Skeletal muscle cell (primary cell): ENCODE results near the gene SSRP1.
"Not testable (repeated sequence)": the region's sequence is repeated elsewhere in the genome, so short reads cannot be mapped to it uniquely, and the experiment has no call there.

ENCODE experiments used
- DNase-seq: peaks from one replicate; pipeline ENCODE4 v3.0.0-alpha.2; 2010; ENCODE audit warnings: low read depth
- H3K4me3 ChIP-seq: 2 replicates; pipeline ENCODE4 v1.5.1; 2011; ENCODE audit warnings: low read depth, mild to moderate bottlenecking, control low read depth, low read length, moderate library complexity

Gene SSRP1

GRCh38 chr11:57306940-57307565 is 28.6 kb downstream of the SSRP1 start:
- no peak overlapping the region for H3K4me3 ChIP-seq

DNA sequence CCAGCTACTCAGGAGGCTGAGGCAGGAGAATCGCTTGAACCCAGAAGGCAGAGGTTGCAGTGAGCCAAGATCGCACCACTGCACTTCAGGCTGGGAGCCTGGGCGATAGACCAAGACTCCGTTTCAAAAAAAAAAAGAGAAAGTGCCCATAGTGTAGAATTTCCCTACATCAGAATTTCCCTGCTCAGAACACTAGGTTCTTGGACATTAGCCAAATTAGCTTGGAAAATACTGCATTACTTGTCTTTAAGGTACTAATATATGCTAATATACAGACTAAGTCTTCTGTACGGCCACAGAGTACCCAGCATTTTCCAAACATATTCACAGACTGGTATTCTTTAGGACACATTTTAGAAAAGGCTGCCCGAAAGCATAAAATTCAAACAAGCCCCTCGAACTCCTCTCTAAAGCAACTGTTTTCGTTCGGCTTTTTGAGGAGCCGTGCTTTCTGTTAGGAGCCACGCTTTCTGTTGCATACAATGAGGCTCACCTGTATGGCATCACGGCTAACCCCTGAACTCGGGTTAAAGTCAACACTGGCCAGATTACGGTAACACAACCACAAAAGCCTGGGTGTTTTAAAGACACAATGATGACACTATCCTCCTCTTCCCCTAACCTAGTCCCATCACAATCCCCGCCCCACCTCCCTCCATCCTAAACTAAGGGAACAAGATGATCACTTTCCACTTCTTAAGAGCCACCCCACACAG is 29.4 kb downstream of the SSRP1 start:
- H3K4me3 ChIP-seq: no peak overlapping the region
- no peak for DNase-seq

More at GRCh38 chr11:57306940-57307565, 28.6 kb downstream of the SSRP1 start:
- DNase-seq: no peak

GRCh38 chr11:57305523-57305922 is 30.2 kb downstream of the SSRP1 start:
- DNase-seq: no peak

DNA sequence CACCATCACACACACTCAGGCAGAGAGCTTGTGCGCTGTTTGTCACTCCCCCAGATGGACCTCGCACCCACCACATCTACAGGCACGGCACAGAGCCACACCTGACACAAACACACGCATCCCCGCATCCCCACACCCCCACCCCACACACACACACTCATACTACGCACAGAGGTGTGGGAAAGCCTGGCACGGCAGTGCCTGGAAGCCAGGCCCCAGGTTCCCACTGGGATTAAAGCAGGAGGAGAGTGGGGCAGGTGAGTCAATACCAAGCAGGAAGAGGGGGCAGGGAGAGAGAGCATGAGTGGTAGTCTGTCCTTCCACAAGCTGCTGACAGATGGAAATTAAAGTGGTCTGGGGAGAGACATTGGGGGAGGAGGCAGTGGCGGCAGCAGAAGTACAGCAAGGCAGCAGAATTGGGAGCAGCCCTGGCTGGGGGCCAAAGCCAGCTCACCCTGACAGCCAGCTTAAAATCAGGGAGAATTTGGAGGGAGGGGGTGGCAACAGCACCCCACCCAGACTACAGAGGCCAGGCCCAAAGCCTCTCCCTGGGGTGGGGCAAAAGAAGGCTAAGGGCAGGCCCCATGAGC is 31.6 kb downstream of the SSRP1 start:
- no peak for DNase-seq
- H3K4me3 ChIP-seq: no peak overlapping the region

More at GRCh38 chr11:57305523-57305922, 30.2 kb downstream of the SSRP1 start:
- H3K4me3 ChIP-seq: no peak overlapping the region

GRCh38 chr11:57303280-57303989 is 32.3 kb downstream of the SSRP1 start:
- no peak for DNase-seq
- no peak overlapping the region for H3K4me3 ChIP-seq

DNA sequence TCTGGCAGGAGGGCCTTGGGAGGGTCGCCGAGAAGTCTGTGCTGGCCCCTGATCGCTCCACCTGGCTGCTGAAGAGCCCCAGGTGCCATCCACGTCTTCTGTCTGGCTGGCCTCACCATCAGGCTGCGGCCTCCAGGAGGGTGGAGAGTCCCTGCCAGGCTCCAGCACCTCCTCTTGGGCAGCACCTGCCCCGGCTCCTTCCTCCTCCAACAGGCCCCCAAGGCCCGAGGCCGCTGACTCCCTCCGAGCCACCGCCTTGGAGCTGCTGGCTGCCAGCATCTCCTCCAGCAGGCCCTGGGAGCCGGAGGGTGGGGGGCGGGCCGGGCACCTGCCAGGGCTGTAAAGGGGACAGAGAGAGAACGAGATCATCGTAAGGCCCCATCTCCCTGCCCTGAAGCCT is 33.2 kb downstream of the SSRP1 start:
- H3K4me3 ChIP-seq: no peak overlapping the region
- no peak for DNase-seq

DNA sequence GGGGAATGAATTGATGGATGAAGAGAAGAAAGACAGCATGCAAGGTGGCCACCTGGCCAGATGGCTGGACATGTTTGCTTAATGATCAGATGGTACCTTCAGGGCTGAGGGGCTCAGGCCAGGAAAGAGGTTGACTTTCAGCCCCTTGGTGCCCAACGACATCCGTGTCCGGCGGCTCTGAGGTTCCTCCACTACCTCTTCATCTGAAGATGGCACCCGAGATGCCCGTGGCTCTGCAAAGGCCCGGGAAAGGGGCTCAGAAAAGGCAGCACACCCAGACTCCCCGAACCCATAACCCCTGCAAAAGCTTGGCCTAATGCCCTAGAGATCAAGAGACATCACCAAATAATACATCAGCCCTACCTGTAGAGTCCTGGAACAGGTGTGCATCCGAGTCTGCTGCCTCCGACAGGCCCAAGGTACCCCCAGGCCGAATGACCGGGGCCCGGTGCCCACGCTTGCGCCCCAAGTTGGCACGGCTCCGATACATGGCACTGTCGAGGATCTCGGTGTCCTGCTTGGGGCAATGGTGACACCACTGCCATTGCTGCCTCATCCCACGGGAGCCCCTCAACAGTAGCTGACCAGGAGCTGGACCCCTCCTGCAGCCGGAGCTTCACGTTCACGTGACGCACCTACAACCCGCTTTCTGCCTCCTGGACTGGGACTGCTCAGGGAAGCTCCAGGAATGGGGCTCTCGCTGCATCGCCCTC is 33.8 kb downstream of the SSRP1 start:
- DNase-seq: no peak

GRCh38 chr11:57300785-57301184 is 34.9 kb downstream of the SSRP1 start:
- DNase-seq: no peak
- H3K4me3 ChIP-seq: no peak overlapping the region

More for the DNA sequence above, 33.8 kb downstream of the SSRP1 start:
- no peak overlapping the region for H3K4me3 ChIP-seq

DNA sequence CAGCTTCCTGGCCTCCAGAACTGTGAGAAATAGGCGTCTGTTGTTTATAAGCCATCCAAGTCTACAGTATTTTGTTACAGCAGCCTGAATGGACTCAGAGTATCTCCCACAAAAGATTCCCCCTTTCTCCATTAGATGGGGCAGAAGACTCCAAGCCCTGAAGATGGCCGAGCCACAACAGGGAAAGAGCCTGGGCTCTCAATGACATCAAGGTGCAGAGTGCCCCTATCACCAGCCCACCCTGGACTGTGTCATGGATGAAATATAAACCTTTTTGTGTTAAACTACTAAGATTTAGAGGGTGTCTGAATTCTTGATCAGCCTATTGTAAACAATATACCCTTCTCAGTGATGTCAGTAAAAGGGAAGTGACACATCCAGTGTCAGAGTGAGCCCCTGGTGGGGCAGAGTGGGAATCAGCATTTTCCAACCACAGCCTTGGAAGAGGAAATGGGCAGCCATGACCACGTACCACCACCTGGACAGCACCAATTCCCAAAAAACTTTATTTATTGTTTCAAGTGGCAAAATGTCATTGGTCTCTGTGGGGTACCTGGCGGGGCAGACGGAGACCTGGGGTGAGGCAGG is 36.4 kb downstream of the SSRP1 start:
- no peak overlapping the region for H3K4me3 ChIP-seq
- DNase-seq: no peak

- H3K4me3 ChIP-seq: no peak overlapping the region
- DNase-seq: no peak
Measured at GRCh38 chr11:57297221-57297620, 38.5 kb downstream of the SSRP1 start.

DNA sequence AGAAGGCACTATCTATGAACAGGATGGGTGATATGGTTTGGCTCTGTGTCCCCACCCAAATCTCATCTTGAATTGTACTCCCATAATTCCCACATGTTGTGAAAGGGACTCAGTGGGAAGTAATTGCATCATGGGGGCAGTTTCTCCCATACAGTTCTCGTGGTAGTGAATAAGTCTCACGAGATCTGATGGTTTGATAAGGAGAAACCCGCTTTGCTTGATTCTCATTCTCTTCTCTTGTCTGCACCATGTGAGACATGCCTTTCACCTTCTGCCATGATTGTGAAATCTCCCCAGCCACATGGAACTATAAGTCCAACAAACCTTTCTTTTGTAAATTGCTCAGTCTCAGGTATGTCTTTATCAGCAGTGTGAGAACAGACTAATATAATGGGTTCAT is 39.5 kb downstream of the SSRP1 start:
- not testable (repeated sequence) for DNase-seq, H3K4me3 ChIP-seq

DNA sequence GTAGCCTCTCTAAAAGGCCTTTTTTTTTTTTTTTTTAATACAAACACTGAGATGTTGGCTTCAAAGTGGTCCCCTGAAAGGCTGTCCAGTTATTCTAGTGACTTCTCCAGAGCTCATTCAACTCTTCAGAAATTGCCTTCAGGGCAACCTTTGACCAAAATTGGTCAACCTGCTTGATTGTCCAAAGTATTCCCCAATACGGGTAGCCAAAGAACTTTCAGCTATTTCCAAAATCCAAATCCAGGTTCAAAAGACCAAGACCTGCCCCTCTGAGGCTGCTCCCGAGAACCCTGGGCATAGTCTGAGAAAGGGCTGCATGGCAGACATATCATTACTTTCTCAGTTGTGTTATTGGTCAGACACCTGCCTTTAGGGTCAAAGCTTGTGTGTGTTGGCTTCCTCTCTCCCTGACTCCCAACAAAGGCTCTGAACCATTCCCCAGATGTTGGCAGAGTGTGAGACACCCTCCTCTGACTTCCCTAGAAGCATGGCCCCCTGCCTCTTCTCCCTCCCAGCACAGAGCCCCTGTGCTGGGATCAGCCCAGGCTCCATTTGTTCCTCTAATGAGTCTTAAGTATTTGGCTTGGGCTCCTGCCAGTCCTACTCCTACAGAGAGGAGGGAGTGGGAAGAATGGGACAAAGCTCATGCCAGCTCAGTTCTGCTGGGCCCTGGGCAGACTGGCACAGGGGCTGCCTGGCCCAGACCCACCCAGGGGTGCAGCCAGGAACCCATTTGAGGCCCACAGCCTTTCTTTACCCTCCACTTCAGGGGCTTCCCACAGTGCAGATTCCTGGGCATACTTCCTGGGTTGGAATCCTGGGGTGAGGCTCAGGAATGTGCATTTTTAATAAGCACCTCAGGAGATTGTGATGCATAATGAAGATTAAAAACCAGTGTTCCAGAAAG is 41.2 kb downstream of the SSRP1 start:
- no peak for DNase-seq

DNA sequence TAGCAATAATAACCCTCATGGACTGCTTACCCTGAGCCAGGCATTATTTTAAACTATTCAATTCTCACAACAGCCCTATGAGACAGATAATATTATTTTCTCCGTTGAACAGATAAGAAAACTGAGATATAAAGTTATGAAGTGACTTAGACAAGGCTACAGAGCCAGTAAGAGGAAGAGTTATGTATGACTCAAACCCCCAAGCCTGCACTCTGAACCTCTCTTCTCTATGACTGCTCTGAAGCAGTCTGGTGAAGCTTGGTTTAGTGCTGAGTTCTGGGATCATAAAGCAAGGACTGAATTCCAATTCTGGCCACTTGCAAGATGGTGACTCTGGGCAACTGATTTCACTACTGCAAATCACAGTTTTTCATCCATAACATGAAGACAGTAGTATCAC is 45.4 kb downstream of the SSRP1 start:
- DNase-seq: no peak
- no peak overlapping the region for H3K4me3 ChIP-seq

More for the DNA sequence above, 41.2 kb downstream of the SSRP1 start:
- H3K4me3 ChIP-seq: no peak overlapping the region

GRCh38 chr11:57288771-57289579 is 46.7 kb downstream of the SSRP1 start:
- DNase-seq: peak; percentile 91
- no peak overlapping the region for H3K4me3 ChIP-seq

GRCh38 chr11:57287884-57288283 is 47.8 kb downstream of the SSRP1 start:
- no peak overlapping the region for H3K4me3 ChIP-seq
- DNase-seq: no peak

- no peak overlapping the region for H3K4me3 ChIP-seq
- no peak for DNase-seq
Measured at GRCh38 chr11:57283231-57283990, 52.3 kb downstream of the SSRP1 start.

DNA sequence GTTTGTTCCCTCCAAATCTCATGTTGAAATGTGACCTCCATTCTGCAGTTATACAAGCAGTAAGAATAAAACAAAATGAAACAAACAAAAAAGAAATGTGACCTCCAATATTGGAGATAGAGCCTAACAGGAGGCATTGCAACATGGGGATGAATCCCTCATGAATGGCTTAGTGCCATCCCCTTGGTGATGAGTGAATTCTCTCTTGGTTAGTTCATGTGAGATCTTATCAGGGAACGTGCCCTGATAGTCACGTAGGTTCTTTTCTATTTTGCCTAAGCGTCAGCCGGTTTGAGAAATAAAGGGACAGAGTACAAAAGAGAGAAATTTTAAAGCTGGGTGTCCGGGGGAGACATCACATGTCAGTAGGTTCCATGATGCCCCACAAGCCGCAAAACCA is 54.1 kb downstream of the SSRP1 start:
- H3K4me3 ChIP-seq, DNase-seq: not testable (repeated sequence)
